ENCODE results near the gene L3MBTL4. TPM values are rescaled to one million over a fixed set of nuclear protein-coding genes. Genes with fewer than 3 reads are reported as not detected.
"Not testable (repeated sequence)": the region's sequence is repeated elsewhere in the genome, so short reads cannot be mapped to it uniquely, and the experiment has no call there.

Gene L3MBTL4
- total and polyA plus RNA-seq, 7 donors: 1.2 to 5.7 (median 3.4) TPM

DNA sequence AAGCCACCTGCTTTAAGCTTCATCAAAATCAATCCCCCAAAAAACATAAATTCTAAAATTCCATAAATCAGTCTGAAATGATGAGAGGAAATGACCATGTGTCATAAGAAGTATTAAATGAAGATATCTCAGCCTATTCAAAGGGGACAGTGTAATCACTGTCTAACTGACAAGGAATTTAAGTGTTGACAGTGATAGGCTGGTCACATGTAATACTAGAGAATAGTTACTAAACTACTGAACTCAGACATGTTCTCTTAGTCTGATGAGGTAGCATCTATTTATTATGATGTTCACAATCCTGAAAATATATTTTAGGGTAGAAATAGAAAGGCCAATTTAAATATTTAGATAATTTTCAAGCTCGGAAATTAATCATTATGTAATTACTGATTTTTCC, 216.1 kb downstream of the L3MBTL4 start:
- intact Hi-C loops (cut with DNase I): no loop called here

DNA sequence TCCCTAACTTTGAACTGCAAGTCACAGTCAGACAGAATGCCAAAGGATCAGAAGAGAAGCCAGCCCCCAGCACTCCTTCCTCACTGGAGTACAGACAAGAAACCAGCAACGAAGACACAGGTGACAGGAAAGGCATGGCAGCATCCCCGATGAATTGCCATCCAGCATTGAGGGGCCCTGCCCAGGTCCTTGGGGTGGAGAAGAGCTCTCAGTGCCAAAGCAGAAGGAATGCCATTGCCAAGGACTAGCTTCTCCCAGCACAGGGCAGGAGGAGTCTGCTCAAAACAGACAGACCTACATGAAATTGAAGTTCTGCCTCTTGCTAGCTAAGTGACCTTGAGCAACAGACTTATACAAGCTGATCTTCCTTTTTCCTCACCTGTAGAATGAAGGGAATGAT, 220.1 kb downstream of the L3MBTL4 start:
- Histone ChIP-seq H3K9me3 (peaks cover 0 to 3% (median 0%) of the 10 kb centered on the region in 4 donors), H3K36me3 (no peaks in the 10 kb centered on the region), H3K27me3 (no peaks in the 10 kb centered on the region), H3K4me3 (no peak overlapping the region), H3K4me1 (no peaks in the 10 kb centered on the region), H3K27ac (no peak overlapping the region)
- TF ChIP-seq POLR2AphosphoS5 (IDR thresholded peaks at IDR 0.05): no peak
- TF ChIP-seq POLR2A (IDR thresholded peaks at IDR 0.05): no peak
- TF ChIP-seq EP300 (IDR thresholded peaks at IDR 0.05): no peak
- TF ChIP-seq, protein P1, sequence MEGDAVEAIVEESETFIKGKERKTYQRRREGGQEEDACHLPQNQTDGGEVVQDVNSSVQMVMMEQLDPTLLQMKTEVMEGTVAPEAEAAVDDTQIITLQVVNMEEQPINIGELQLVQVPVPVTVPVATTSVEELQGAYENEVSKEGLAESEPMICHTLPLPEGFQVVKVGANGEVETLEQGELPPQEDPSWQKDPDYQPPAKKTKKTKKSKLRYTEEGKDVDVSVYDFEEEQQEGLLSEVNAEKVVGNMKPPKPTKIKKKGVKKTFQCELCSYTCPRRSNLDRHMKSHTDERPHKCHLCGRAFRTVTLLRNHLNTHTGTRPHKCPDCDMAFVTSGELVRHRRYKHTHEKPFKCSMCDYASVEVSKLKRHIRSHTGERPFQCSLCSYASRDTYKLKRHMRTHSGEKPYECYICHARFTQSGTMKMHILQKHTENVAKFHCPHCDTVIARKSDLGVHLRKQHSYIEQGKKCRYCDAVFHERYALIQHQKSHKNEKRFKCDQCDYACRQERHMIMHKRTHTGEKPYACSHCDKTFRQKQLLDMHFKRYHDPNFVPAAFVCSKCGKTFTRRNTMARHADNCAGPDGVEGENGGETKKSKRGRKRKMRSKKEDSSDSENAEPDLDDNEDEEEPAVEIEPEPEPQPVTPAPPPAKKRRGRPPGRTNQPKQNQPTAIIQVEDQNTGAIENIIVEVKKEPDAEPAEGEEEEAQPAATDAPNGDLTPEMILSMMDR (IDR thresholded peaks at IDR 0.05): no peak
- intact Hi-C loops (cut with DNase I): no loop called here
- no peak for DNase-seq
- 83 to 91% methylated on average over 2 of the region's 2 CpGs for WGBS, 2 donors

More for the DNA sequence above, 216.1 kb downstream of the L3MBTL4 start:
- H3K4me3 ChIP-seq: no peak overlapping the region
- no peaks in the 10 kb centered on the region for H3K4me1 ChIP-seq
- H3K36me3 ChIP-seq: no peaks in the 10 kb centered on the region
- DNase-seq: no peak
- no peaks in the 10 kb centered on the region for H3K27me3 ChIP-seq
- WGBS, 2 donors: 75 to 91% methylated on average over 1 of the region's 1 CpG
- TF ChIP-seq, protein P1 (IDR thresholded peaks at IDR 0.05): no peak
- TF ChIP-seq EP300 (IDR thresholded peaks at IDR 0.05) (no peak), POLR2A (IDR thresholded peaks at IDR 0.05) (no peak), POLR2AphosphoS5 (IDR thresholded peaks at IDR 0.05) (no peak)
- H3K27ac ChIP-seq: no peak overlapping the region
- H3K9me3 ChIP-seq: no peaks in the 10 kb centered on the region

DNA sequence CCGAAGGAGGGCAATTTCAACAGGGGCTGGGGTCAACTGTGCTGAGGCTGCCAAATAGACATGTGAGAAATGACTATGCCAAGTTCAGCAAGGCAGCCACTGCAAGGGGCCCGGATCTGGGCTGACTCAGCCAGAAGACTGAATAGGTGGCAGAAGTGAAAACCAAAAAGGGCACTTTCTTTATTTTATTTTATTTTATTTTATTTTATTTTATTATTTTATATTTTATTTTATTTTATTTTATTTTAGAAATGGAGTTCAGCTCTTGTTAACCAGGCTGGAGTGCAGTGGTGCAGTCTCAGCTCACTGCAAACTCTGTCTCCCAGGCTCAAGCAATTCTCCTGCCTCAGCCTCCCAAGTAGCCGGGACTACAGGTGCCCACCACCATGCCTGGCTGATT, 228.9 kb downstream of the L3MBTL4 start:
- WGBS, 2 donors: 93 to 96% methylated on average over 3 of the region's 3 CpGs
- H3K36me3 ChIP-seq; DNase-seq; H3K27me3 ChIP-seq; H3K4me1 ChIP-seq; H3K9me3 ChIP-seq; intact Hi-C loops (cut with DNase I); H3K27ac ChIP-seq; H3K4me3 ChIP-seq: not testable (repeated sequence)

DNA sequence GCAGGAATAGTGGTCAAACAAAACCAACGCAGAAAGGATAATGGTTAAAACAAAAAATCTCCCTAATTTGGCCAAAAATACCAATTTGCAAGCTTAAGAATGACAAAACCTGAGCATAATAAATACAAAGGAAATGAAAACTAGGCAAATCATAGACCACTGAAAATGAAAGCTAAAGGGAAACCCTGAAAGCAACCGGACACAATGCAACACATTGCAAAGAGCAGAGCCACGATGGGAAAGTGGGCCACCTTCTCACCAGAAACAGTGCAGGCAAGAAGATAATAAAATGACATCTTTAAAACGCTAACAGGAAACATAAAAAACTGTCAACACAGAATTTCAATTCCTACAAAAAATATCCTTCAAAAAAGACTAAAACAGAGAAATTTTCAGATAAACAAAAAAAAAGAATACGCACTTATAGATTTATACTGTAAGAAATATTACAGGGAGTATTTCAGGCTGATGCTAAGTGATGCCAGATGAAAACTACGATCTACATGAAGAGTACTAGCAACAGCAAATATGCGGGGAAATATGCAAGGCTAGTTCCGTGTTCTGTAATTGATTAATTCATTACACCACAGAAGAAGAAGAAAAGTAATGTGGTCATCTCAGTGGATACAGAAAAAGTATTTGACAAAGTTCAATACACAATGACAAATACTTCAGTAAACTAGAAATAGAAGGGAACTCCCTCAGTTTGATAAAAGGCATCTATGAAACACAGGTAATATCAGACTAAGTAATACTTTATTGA, 239.5 kb downstream of the L3MBTL4 start:
- no peak overlapping the region for H3K27ac ChIP-seq
- no peak overlapping the region for H3K4me3 ChIP-seq
- no peaks in the 10 kb centered on the region for H3K4me1 ChIP-seq
- H3K27me3 ChIP-seq: no peaks in the 10 kb centered on the region
- no peak for TF ChIP-seq EP300 (IDR thresholded peaks at IDR 0.05)
- TF ChIP-seq, protein P1 (IDR thresholded peaks at IDR 0.05): no peak
- no peak for TF ChIP-seq POLR2AphosphoS5 (IDR thresholded peaks at IDR 0.05)
- no peak for TF ChIP-seq POLR2A (IDR thresholded peaks at IDR 0.05)
- no peaks in the 10 kb centered on the region for H3K9me3 ChIP-seq
- DNase-seq: no peak
- H3K36me3 ChIP-seq: no peaks in the 10 kb centered on the region
- whole genome bisulfite sequencing, 2 donors: 92 to 94% methylated on average over 8 of the region's 8 CpGs
- intact Hi-C loops (cut with DNase I): no loop called here

DNA sequence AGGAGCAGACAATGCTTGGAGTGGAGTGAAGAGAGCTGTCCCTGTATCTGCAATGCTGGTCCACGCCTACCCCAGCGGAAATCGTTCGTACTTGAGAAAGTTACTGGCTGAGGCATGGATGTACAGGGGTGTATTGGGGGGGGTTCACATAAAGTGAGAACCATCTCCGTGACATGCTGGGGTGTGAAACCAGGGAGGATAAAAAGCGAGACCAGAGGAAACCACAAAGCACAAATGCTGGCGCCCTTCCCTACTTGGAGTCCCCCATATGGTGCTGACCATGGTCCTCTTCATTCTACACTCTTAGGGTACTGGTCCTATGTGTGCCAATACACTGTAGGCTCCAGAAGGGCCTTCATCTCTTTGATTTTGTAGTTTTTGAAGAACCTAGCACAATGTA, 244.1 kb downstream of the L3MBTL4 start:
- H3K4me3 ChIP-seq: no peak overlapping the region
- no peaks in the 10 kb centered on the region for H3K4me1 ChIP-seq
- DNase-seq: no peak
- intact Hi-C loops (cut with DNase I): no loop called here
- no peaks in the 10 kb centered on the region for H3K27me3 ChIP-seq
- no peak overlapping the region for H3K27ac ChIP-seq
- TF ChIP-seq, protein P1 (IDR thresholded peaks at IDR 0.05): no peak
- no peak for TF ChIP-seq POLR2A (IDR thresholded peaks at IDR 0.05)
- no peak for TF ChIP-seq POLR2AphosphoS5 (IDR thresholded peaks at IDR 0.05)
- no peak for TF ChIP-seq EP300 (IDR thresholded peaks at IDR 0.05)
- H3K9me3 ChIP-seq: no peaks in the 10 kb centered on the region
- no peaks in the 10 kb centered on the region for H3K36me3 ChIP-seq
- whole genome bisulfite sequencing, 2 donors: 92 to 95% methylated on average over 7 of the region's 7 CpGs

All from sigmoid colon (tissue), 7 donors.